GM12865 (cell line): ENCODE results near the gene GALNT17.

Experiments
- DNase-seq: peaks from one replicate; pipeline ENCODE4 v3.0.0; 2010; ENCODE audit warnings: low read depth
- H3K4me3 ChIP-seq: 2 replicates; pipeline ENCODE4 v1.5.1; 2011; ENCODE audit warnings: mild to moderate bottlenecking, low read depth, low read length, control low read depth
- CTCF ChIP-seq: IDR thresholded peaks from 2 replicates; pipeline ENCODE4 v1.5.1; 2011; ENCODE audit warnings: low read length, control low read depth, low read depth, inconsistent platforms; ENCODE audit not compliant: insufficient read depth; ENCODE audit errors: missing control alignments

GALNT17 gene

GRCh38 chr7:71286336-71286735 is 154.4 kb downstream of the GALNT17 start:
- no peak for DNase-seq
- no peak overlapping the region for H3K4me3 ChIP-seq
- no peak for TF ChIP-seq CTCF

GRCh38 chr7:71286924-71287323 is 155.0 kb downstream of the GALNT17 start:
- DNase-seq = no peak
- no peak overlapping the region for H3K4me3 ChIP-seq
- TF ChIP-seq CTCF = no peak

- no peak for DNase-seq
- no peak for TF ChIP-seq CTCF
- H3K4me3 ChIP-seq = no peak overlapping the region
Measured at GRCh38 chr7:71290452-71290851, 158.5 kb downstream of the GALNT17 start.

GRCh38 chr7:71298378-71298777 is 166.4 kb downstream of the GALNT17 start:
- no peak overlapping the region for H3K4me3 ChIP-seq
- TF ChIP-seq CTCF = no peak
- DNase-seq = no peak

GRCh38 chr7:71300086-71300485 is 168.1 kb downstream of the GALNT17 start:
- DNase-seq = no peak
- H3K4me3 ChIP-seq = no peak overlapping the region
- TF ChIP-seq CTCF = no peak

- no peak overlapping the region for H3K4me3 ChIP-seq
- no peak for TF ChIP-seq CTCF
- no peak for DNase-seq
Measured at GRCh38 chr7:71300603-71301002, 168.7 kb downstream of the GALNT17 start.

- no peak for DNase-seq
- H3K4me3 ChIP-seq = no peak overlapping the region
- TF ChIP-seq CTCF = no peak
Measured at GRCh38 chr7:71301167-71301566, 169.2 kb downstream of the GALNT17 start.
